ACC112 (cell line): Measurements from ENCODE around the gene METTL15.
"Not testable (repeated sequence)": the region's sequence is repeated elsewhere in the genome, so short reads cannot be mapped to it uniquely, and the experiment has no call there.

Experiments used
- H2AFZ ChIP-seq: fragments of 200-600 bp; sonication (generic); one replicate; pipeline ENCODE4 v1.6.0; 2017; ENCODE audit warnings: antibody characterized with exemption, low read length; ENCODE audit not compliant: unreplicated experiment
- H3K27ac ChIP-seq: fragments of 200-600 bp; sonication (generic); 2 replicates; pipeline ENCODE4 v1.5.1; 2014; ENCODE audit warnings: low read depth, mild to moderate bottlenecking, antibody characterized with exemption, low read length, moderate library complexity
- H3K27me3 ChIP-seq: fragments of 200-600 bp; sonication (generic); 2 replicates; pipeline ENCODE4 v1.6.1; 2014; ENCODE audit warnings: mild to moderate bottlenecking, antibody characterized with exemption, low read length, moderate library complexity, mixed read lengths; ENCODE audit not compliant: insufficient read depth
- H3K36me3 ChIP-seq: fragments of 200-600 bp; sonication (generic); 2 replicates; pipeline ENCODE4 v1.6.1; 2016; ENCODE audit warnings: mild to moderate bottlenecking, antibody characterized with exemption, low read length, moderate library complexity, mixed read lengths; ENCODE audit not compliant: insufficient read depth
- H3K4me1 ChIP-seq: fragments of 200-600 bp; sonication (generic); one replicate; pipeline ENCODE4 v1.6.1; 2016; ENCODE audit warnings: low read length, mixed read lengths; ENCODE audit not compliant: insufficient read depth, unreplicated experiment, control insufficient read depth
- H3K4me3 ChIP-seq: fragments of 200-600 bp; sonication (generic); 2 replicates; pipeline ENCODE4 v1.5.1; 2014; ENCODE audit warnings: mild to moderate bottlenecking, low read depth, low read length
- H3K79me2 ChIP-seq: fragments of 200-600 bp; sonication (generic); one replicate; pipeline ENCODE4 v1.6.0; 2016; ENCODE audit warnings: low read length; ENCODE audit not compliant: control insufficient read depth, unreplicated experiment, insufficient read depth

The METTL15 gene

GRCh38 chr11:28176351-28176750 is 68.2 kb downstream of the METTL15 start:
- Histone ChIP-seq H3K27ac (no peak overlapping the region), H3K79me2 (no peaks in the 10 kb centered on the region), H3K27me3 (no peaks in the 10 kb centered on the region), H3K4me1 (no peaks in the 10 kb centered on the region), H3K4me3 (no peak overlapping the region), H3K36me3 (peaks cover 18% of the 10 kb centered on the region), H2AFZ (no peak overlapping the region)

GRCh38 chr11:28195449-28195848 is 87.3 kb downstream of the METTL15 start:
- Histone ChIP-seq H3K36me3 (peaks cover 8% of the 10 kb centered on the region), H3K79me2 (no peaks in the 10 kb centered on the region), H2AFZ (no peak overlapping the region), H3K4me3 (no peak overlapping the region), H3K27ac (no peak overlapping the region), H3K4me1 (no peaks in the 10 kb centered on the region), H3K27me3 (no peaks in the 10 kb centered on the region)

- Histone ChIP-seq H3K27ac (no peak overlapping the region), H3K4me3 (no peak overlapping the region), H3K4me1 (no peaks in the 10 kb centered on the region), H3K79me2 (no peaks in the 10 kb centered on the region), H3K36me3 (peaks cover 15% of the 10 kb centered on the region), H2AFZ (no peak overlapping the region), H3K27me3 (no peaks in the 10 kb centered on the region)
Measured at GRCh38 chr11:28209906-28210305, 101.7 kb downstream of the METTL15 start.

GRCh38 chr11:28222063-28222462 is 113.9 kb downstream of the METTL15 start:
- H3K27ac ChIP-seq, H3K4me1 ChIP-seq, H3K79me2 ChIP-seq, H3K27me3 ChIP-seq, H3K36me3 ChIP-seq, H2AFZ ChIP-seq, H3K4me3 ChIP-seq: not testable (repeated sequence)

- H3K4me3 ChIP-seq, result no peak overlapping the region
- H3K27ac ChIP-seq, result no peak overlapping the region
- peaks cover 4% of the 10 kb centered on the region; the same call in 1 of the 2 replicates for H3K36me3 ChIP-seq
- H3K79me2 ChIP-seq, result peaks cover 6% of the 10 kb centered on the region
- H3K27me3 ChIP-seq, result no peaks in the 10 kb centered on the region
- H3K4me1 ChIP-seq, result peaks cover 19% of the 10 kb centered on the region
- H2AFZ ChIP-seq, result no peak overlapping the region
Measured at GRCh38 chr11:28223577-28223976, 115.4 kb downstream of the METTL15 start.

GRCh38 chr11:28223994-28224393 is 115.8 kb downstream of the METTL15 start:
- H3K27me3 ChIP-seq, result no peaks in the 10 kb centered on the region
- H3K36me3 ChIP-seq, result peaks cover 4% of the 10 kb centered on the region; the same call in 1 of the 2 replicates
- peaks cover 22% of the 10 kb centered on the region for H3K4me1 ChIP-seq
- no peak overlapping the region for H3K27ac ChIP-seq
- no peak overlapping the region for H2AFZ ChIP-seq
- H3K79me2 ChIP-seq, result peaks cover 6% of the 10 kb centered on the region
- no peak overlapping the region for H3K4me3 ChIP-seq

GRCh38 chr11:28227460-28227859 is 119.3 kb downstream of the METTL15 start:
- Histone ChIP-seq H3K4me1 (peaks cover 43% of the 10 kb centered on the region), H3K4me3 (no peak overlapping the region), H3K27me3 (no peaks in the 10 kb centered on the region), H2AFZ (no peak overlapping the region), H3K79me2 (peaks cover 6% of the 10 kb centered on the region), H3K36me3 (0 out of 2 replicates have a peak, but pooled peaks cover 3% of the 10 kb centered on the region), H3K27ac (peak overlapping the region; percentile 89)

- Histone ChIP-seq H3K27me3 (no peaks in the 10 kb centered on the region), H3K4me3 (peak overlapping the region; percentile 47; the same call in 1 of the 2 replicates), H3K4me1 (peaks cover 43% of the 10 kb centered on the region), H3K36me3 (0 out of 2 replicates have a peak, but pooled peaks cover 3% of the 10 kb centered on the region), H3K27ac (peak overlapping the region; percentile 89), H3K79me2 (peaks cover 3% of the 10 kb centered on the region), H2AFZ (no peak overlapping the region)
Measured at GRCh38 chr11:28228196-28228895, 120.2 kb downstream of the METTL15 start.

- peaks cover 3% of the 10 kb centered on the region for H3K79me2 ChIP-seq
- no peak overlapping the region for H2AFZ ChIP-seq
- H3K36me3 ChIP-seq, result 0 out of 2 replicates have a peak, but pooled peaks cover 3% of the 10 kb centered on the region
- H3K27ac ChIP-seq, result no peak overlapping the region
- peaks cover 40% of the 10 kb centered on the region for H3K4me1 ChIP-seq
- no peaks in the 10 kb centered on the region for H3K27me3 ChIP-seq
- peak overlapping the region; percentile 1; the same call in 1 of the 2 replicates for H3K4me3 ChIP-seq
Measured at GRCh38 chr11:28231475-28231874, 123.3 kb downstream of the METTL15 start.

GRCh38 chr11:28232649-28233048 is 124.5 kb downstream of the METTL15 start:
- Histone ChIP-seq H3K27ac (no peak overlapping the region), H3K36me3 (0 out of 2 replicates have a peak, but pooled peaks cover 3% of the 10 kb centered on the region), H3K79me2 (no peaks in the 10 kb centered on the region), H2AFZ (no peak overlapping the region), H3K27me3 (no peaks in the 10 kb centered on the region), H3K4me3 (no peak overlapping the region), H3K4me1 (peaks cover 32% of the 10 kb centered on the region)

- no peak overlapping the region for H2AFZ ChIP-seq
- no peak overlapping the region for H3K27ac ChIP-seq
- H3K27me3 ChIP-seq, result no peaks in the 10 kb centered on the region
- peaks cover 6% of the 10 kb centered on the region for H3K79me2 ChIP-seq
- no peaks in the 10 kb centered on the region for H3K36me3 ChIP-seq
- H3K4me1 ChIP-seq, result peaks cover 18% of the 10 kb centered on the region
- H3K4me3 ChIP-seq, result no peak overlapping the region
Measured at GRCh38 chr11:28241760-28242159, 133.6 kb downstream of the METTL15 start.
